Measurements from ENCODE around the gene ARHGAP21. TPM values are rescaled to one million over a fixed set of nuclear protein-coding genes. Genes with fewer than 3 reads are reported as not detected.
A peak's percentile ranks its signal among the peaks of the same experiment; 100 is the strongest.

ARHGAP21 gene
- polyA plus RNA-seq, 1 donor from 2014 or later: 138 TPM

- Histone ChIP-seq H3K9ac (ENCODE audit: low read length) (no peak overlapping the region), H3K4me2 (ENCODE audit: low read length) (no peak overlapping the region), H2AFZ (ENCODE audit: low read depth, low read length) (no peak overlapping the region), H4K20me1 (ENCODE audit: insufficient read depth) (no peaks in the 10 kb centered on the region), H3K9me3 (ENCODE audit: low read length) (no peaks in the 10 kb centered on the region), H3K4me3 (ENCODE audit: low read length) (no peak overlapping the region), H3K79me2 (replicated peaks; ENCODE audit: insufficient read depth, low read length) (no peaks in the 10 kb centered on the region), H3K36me3 (ENCODE audit: insufficient read depth, low read length) (no peaks in the 10 kb centered on the region), H3K27me3 (ENCODE audit: insufficient read depth, low read depth, low read length) (no peaks in the 10 kb centered on the region), H3F3A (ENCODE audit: insufficient read depth, low read length, poor library complexity, severe bottlenecking) (no peaks in the 10 kb centered on the region), H3K27ac (ENCODE audit: low read length) (no peak overlapping the region), H3K9me2 (ENCODE audit: insufficient read depth, low read length) (no peaks in the 10 kb centered on the region)
- TF ChIP-seq CTCF (IDR thresholded peaks at IDR 0.05; ENCODE audit: poor library complexity, severe bottlenecking): no peak
- TF ChIP-seq POLR2AphosphoS5 (IDR thresholded peaks at IDR 0.05): no peak
- TF ChIP-seq MXI1 (conservative IDR thresholded peaks at IDR 0.05; ENCODE audit: poor library complexity, severe bottlenecking): no peak
- no peak for TF ChIP-seq EP300 (conservative IDR thresholded peaks at IDR 0.05; ENCODE audit: poor library complexity, severe bottlenecking)
- no peak for TF ChIP-seq TAF1 (IDR thresholded peaks at IDR 0.05; ENCODE audit: low read depth)
- TF ChIP-seq RAD21 (conservative IDR thresholded peaks at IDR 0.05): no peak
These were observed 162.2 kb downstream of the ARHGAP21 start for GRCh38 chr10:24561453-24561852.

GRCh38 chr10:24556750-24557742 is 166.6 kb downstream of the ARHGAP21 start:
- no peaks in the 10 kb centered on the region for H3F3A ChIP-seq (ENCODE audit: insufficient read depth, low read length, poor library complexity, severe bottlenecking)
- no peaks in the 10 kb centered on the region for H3K9me2 ChIP-seq (ENCODE audit: insufficient read depth, low read length)
- no peak overlapping the region for H3K27ac ChIP-seq (ENCODE audit: low read length)
- H3K79me2 ChIP-seq (replicated peaks; ENCODE audit: insufficient read depth, low read length): no peaks in the 10 kb centered on the region
- H3K4me3 ChIP-seq (ENCODE audit: low read length): no peak overlapping the region
- no peak overlapping the region for H3K4me2 ChIP-seq (ENCODE audit: low read length)
- H2AFZ ChIP-seq (ENCODE audit: low read depth, low read length): no peak overlapping the region
- H3K27me3 ChIP-seq (ENCODE audit: insufficient read depth, low read depth, low read length): no peaks in the 10 kb centered on the region
- H3K36me3 ChIP-seq (ENCODE audit: insufficient read depth, low read length): no peaks in the 10 kb centered on the region
- H3K9me3 ChIP-seq (ENCODE audit: low read length): no peaks in the 10 kb centered on the region
- no peaks in the 10 kb centered on the region for H4K20me1 ChIP-seq (ENCODE audit: insufficient read depth)
- H3K9ac ChIP-seq (ENCODE audit: low read length): no peak overlapping the region
- TF ChIP-seq EP300 (conservative IDR thresholded peaks at IDR 0.05; ENCODE audit: poor library complexity, severe bottlenecking): no peak
- TF ChIP-seq POLR2AphosphoS5 (IDR thresholded peaks at IDR 0.05): no peak
- TF ChIP-seq TAF1 (IDR thresholded peaks at IDR 0.05; ENCODE audit: low read depth): no peak
- peak; percentile 81 for TF ChIP-seq RAD21 (conservative IDR thresholded peaks at IDR 0.05)
- peak; percentile 84 for TF ChIP-seq SMC3 (conservative IDR thresholded peaks at IDR 0.05; ENCODE audit: poor library complexity)
- peak; percentile 77 for TF ChIP-seq CTCF (IDR thresholded peaks at IDR 0.05; ENCODE audit: poor library complexity, severe bottlenecking)

All from neural cell (in vitro differentiated cells).